NT2/D1 (cell line): ENCODE results near the gene TRAM2.

ENCODE experiments used
- SUZ12 ChIP-seq: IDR thresholded peaks from 2 replicates; pipeline ENCODE4 v1.6.1; 2011; ENCODE audit not compliant: insufficient read length, insufficient read depth; ENCODE audit errors: extremely low read depth
- YY1 ChIP-seq: IDR thresholded peaks from 2 replicates; pipeline ENCODE4 v1.6.1; 2011; ENCODE audit not compliant: insufficient read length, insufficient read depth
- ZNF274 ChIP-seq: IDR thresholded peaks from 2 replicates; pipeline ENCODE4 v1.6.1; 2011; ENCODE audit warnings: mild to moderate bottlenecking, low read depth, low read length

GRCh38 chr6:52503851-52504781 lies 72.7 kb downstream of the TRAM2 start:
- TF ChIP-seq SUZ12 (no peak), YY1 (no peak), ZNF274 (no peak)
